ENCODE data around the gene SLC39A10. TPM values are rescaled to one million over a fixed set of nuclear protein-coding genes. Genes with fewer than 3 reads are reported as not detected.

Gene SLC39A10
- total and polyA plus RNA-seq, 2 of the 4 experiments (the other 2 are of a cell fraction) = 17.6 to 64.7 TPM

- H3K4me3 ChIP-seq (ENCODE audit: insufficient read depth, low read depth, low read length) = no peak overlapping the region
Observed at GRCh38 chr2:195672674-195673073, 15.6 kb downstream of the SLC39A10 start.

More at GRCh38 chr2:195672674-195673073, 15.6 kb downstream of the SLC39A10 start:
- H3K9ac ChIP-seq (ENCODE audit: low read depth, low read length) = no peak overlapping the region
- 0 out of 2 replicates have a peak, but pooled peaks cover 2% of the 10 kb centered on the region for H3K36me3 ChIP-seq (ENCODE audit: control insufficient read depth, insufficient read depth, low read length)
- H4K20me1 ChIP-seq (ENCODE audit: insufficient read depth, low read length) = no peaks in the 10 kb centered on the region
- H3K56ac ChIP-seq (ENCODE audit: extremely low read depth, insufficient read depth, low read length) = no peak overlapping the region
- H3K4me2 ChIP-seq (ENCODE audit: low read depth, low read length) = no peak overlapping the region
- H3K23ac ChIP-seq (ENCODE audit: low read depth, low read length) = no peak overlapping the region
- H3K79me1 ChIP-seq (ENCODE audit: low read depth in 1 of 2, low read length in 2 of 2) = peaks cover 7 to 44% of the 10 kb centered on the region in 2 experiments; a peak in 3 of 4 replicates
- H2AK9ac ChIP-seq (replicated peaks; ENCODE audit: low read depth, low read length, poor library complexity) = no peak overlapping the region
- no peak overlapping the region for H3K27ac ChIP-seq (ENCODE audit: insufficient read depth, low read length)
- CTCF ChIA-PET = interaction anchor here (0.7 kb wide), 1 partner anchor 188 kb away, joined by 3 read pairs; no protein-coding TSS in a partner anchor
- WGBS, 2 experiments (ENCODE audit: extremely low coverage in 2 of 2, insufficient read length in 1 of 2) = no CpG with 5 or more reads among the region's 4 CpGs
- no peak overlapping the region for H3K18ac ChIP-seq (ENCODE audit: low read depth, low read length)
- no peak overlapping the region for H3K14ac ChIP-seq (replicated peaks; ENCODE audit: low read depth, low read length)
- DNase-seq (no peak), ATAC-seq (ENCODE audit: low read depth) (no peak)
- no peaks in the 10 kb centered on the region for H3K9me1 ChIP-seq (ENCODE audit: insufficient read depth, low read length)
- H2BK5ac ChIP-seq (ENCODE audit: low read depth, low read length, poor library complexity, severe bottlenecking) = no peak overlapping the region
- no peak overlapping the region for H4K5ac ChIP-seq (ENCODE audit: low read depth, low read length)
- BruUV-seq (replicated peaks) = no TSS peak
- intact Hi-C loops (cut with micrococcal nuclease) (no loop called here), in situ Hi-C loops (cut with MboI; ENCODE audit: low sequenced_read_pairs) (loop anchor here (5.0 to 25.0 kb wide), 3 partner anchors 265 to 665 kb away; no protein-coding TSS in a partner anchor), dilution Hi-C loops (cut with HindIII; ENCODE audit: low sequenced_read_pairs, unreplicated experiment) (no loop called here)
- POLR2A ChIA-PET (ENCODE audit: unreplicated experiment) = no interaction called here
- no peak for TF ChIP-seq POLR2A (IDR thresholded peaks at IDR 0.05; ENCODE audit: low read depth, low read length)
- TF ChIP-seq CEBPB (IDR thresholded peaks at IDR 0.05; ENCODE audit: low read depth, low read length) = no peak
- TF ChIP-seq SMC3 (IDR thresholded peaks at IDR 0.05; ENCODE audit: low read depth, low read length) = no peak
- H3K4ac ChIP-seq (ENCODE audit: low read depth, low read length) = no peak overlapping the region
- H2AFZ ChIP-seq (replicated peaks; ENCODE audit: low read length, poor library complexity) = no peak overlapping the region
- no peaks in the 10 kb centered on the region for H3K27me3 ChIP-seq (ENCODE audit: control insufficient read depth, insufficient read depth, low read length)
- no peaks in the 10 kb centered on the region for H3K9me3 ChIP-seq (ENCODE audit: control insufficient read depth, insufficient read depth, low read length)
- H2AK5ac ChIP-seq (ENCODE audit: low read depth, low read length) = no peak overlapping the region
- no peak overlapping the region for H2BK20ac ChIP-seq (ENCODE audit: low read depth, low read length)
- H2BK15ac ChIP-seq (ENCODE audit: low read depth, low read length) = no peak overlapping the region
- H3K4me1 ChIP-seq (ENCODE audit: control insufficient read depth, insufficient read depth, low read length) = peaks cover 9% of the 10 kb centered on the region
- no peak overlapping the region for H2BK120ac ChIP-seq (ENCODE audit: low read depth, low read length)
- no peak overlapping the region for H4K91ac ChIP-seq (ENCODE audit: insufficient read depth, low read depth, low read length)
- H4K8ac ChIP-seq (ENCODE audit: low read depth in 2 of 2, low read length in 2 of 2) = no peak overlapping the region

Measured in IMR-90 (cell line).